Kidney glomerular epithelial cell (primary cell): ENCODE measurements around the gene EFL1.
"Not testable (repeated sequence)": the region's sequence is repeated elsewhere in the genome, so short reads cannot be mapped to it uniquely, and the experiment has no call there.

Experiments used
- DNase-seq: peaks from one replicate; lab custom pipeline; 2025; lab: John Stamatoyannopoulos, UW

Gene EFL1

GRCh38 chr15:82196353-82196752 is 66.2 kb downstream of the EFL1 start:
- DNase-seq: no peak

GRCh38 chr15:82195818-82196217 is 66.7 kb downstream of the EFL1 start:
- DNase-seq: not testable (repeated sequence)

- DNase-seq: not testable (repeated sequence)
Measured at GRCh38 chr15:82194488-82194887, 68.0 kb downstream of the EFL1 start.

DNA sequence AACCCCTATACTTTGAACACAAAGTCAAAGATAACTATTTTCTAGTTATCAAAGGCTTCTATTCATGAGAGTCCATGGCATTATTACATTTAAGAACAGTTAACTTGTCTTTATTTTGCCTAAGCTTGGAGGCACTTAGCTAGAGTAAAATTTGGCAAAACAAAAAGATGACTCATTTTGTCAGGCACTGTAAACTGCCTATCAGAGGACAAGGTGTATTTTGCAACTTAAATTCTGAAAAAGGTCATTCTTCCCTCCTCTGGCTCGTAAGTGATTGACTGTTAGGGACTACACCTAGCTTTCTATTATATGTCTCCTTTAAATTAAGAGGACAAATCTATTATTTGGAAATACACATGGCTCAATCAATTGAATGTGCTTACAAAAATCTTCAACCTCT is 69.1 kb downstream of the EFL1 start:
- not testable (repeated sequence) for DNase-seq

GRCh38 chr15:82192394-82192793 is 70.1 kb downstream of the EFL1 start:
- DNase-seq: not testable (repeated sequence)

GRCh38 chr15:82186719-82187406 is 75.7 kb downstream of the EFL1 start:
- DNase-seq: no peak

- no peak for DNase-seq
Measured at GRCh38 chr15:82186161-82186560, 76.4 kb downstream of the EFL1 start.

DNA sequence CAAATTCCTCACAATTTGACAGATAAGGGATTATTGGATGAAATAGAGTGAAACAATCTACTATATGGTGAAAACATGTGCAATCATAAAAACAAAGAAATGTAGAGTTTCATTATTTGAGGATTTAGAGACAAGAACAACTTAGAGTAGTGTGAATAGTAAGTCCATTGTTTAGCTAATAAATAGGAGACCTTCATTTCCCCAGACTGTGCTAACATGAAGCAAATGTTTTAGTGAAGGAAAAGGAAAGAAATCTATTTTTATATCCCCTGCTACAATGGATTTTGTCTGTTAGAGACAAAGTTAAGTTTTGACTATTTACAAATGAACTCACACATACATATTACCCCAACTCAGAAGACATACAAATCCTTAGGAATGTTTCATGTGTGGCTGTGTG is 77.8 kb downstream of the EFL1 start:
- no peak for DNase-seq

DNA sequence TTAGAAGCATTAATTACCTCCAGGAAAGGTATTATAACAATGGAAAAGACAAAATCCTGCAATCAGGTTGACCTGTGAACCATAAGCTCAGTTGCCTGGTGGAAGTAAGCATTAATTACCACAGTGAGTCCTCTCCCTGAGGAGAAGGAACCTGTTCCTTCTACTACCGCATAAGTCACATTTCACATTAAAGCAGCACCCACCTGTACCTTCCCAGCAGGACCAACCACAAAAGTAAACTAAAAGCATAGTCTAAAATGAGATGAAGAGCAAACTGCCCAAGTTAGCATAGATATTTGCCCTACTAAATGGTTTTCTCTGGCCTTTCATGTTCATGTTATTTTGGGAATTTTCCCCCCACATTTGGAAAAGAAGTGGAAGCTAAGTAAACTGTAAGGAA is 78.2 kb downstream of the EFL1 start:
- no peak for DNase-seq

DNA sequence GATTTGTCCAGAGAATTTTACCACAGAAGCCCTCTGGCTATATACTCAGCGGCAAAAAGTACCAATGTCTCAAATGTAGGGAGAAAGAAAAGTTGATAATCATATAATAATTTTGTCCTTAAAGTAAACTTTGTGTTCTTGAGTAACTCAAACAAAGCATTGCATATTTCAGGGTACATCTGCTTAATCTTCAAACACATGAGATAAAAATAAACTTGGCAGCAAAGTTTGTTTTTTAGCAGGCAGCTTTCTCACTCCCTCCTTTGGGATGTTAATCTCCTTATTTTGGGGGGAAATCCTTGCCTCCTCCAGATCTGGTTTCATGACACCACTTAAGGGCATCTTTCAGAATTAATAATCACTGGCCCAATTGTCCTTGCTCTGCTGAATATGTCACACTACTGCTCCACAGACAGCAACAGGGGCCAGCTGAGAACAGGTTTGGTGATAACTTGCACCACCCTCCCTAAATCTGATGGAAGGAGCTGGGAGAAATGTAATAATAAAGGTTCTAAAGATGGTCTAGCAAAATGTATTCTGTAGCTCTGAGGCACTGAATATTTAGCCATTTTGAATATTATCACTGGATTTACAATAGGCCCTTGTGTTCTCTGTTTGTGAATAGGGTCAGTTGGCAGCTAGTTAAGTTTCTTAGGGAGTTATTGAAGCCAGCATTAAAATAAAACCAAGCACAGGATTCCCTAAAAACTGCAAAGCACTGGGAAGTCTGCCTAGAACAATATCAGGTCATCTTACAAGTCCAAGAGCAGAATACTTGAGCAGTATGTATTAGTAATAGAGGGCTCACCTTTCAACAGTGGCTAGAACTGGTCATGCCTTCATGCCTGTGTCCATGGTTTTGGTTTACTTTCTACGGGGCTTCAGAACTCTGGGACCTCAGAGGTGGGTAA is 79.2 kb downstream of the EFL1 start:
- peak; percentile 72 for DNase-seq

GRCh38 chr15:82181371-82181770 is 81.2 kb downstream of the EFL1 start:
- DNase-seq: no peak

- DNase-seq: peak; percentile 61
Measured at GRCh38 chr15:82178061-82178460, 84.5 kb downstream of the EFL1 start.

DNA sequence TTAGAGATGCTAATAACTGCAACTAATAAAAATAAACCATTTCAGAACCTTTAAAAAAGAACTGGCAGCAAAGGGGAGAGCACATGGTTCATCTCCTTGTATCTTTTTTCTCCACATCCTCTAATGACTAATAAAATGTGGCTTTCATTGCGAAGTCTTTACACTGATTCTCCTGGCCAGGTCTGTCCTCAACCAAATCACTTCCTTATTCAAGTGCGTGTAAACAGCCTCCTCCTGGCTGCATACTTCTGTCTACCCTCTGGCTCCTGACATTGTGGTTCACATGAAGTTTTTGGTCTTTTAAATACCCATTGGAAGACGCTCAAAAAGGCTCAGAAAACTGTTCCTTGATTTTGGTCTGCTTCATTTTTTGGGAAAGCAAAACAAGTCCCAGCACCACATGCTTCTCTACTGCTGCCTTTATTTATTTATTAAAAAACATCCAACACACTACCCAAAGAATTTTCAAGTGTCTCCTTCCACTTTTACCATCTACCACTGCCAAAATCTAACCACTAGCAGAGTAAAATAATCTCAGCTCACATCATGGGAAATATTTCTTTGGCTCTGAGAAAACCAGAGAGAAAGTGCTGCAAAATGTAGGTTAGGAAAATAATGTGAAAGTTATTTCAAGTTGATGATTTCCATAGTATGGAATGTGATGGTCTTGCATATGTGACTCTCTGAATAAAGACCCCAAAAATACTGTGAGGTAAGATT is 85.1 kb downstream of the EFL1 start:
- no peak for DNase-seq

- no peak for DNase-seq
Measured at GRCh38 chr15:82176542-82176941, 86.0 kb downstream of the EFL1 start.

DNA sequence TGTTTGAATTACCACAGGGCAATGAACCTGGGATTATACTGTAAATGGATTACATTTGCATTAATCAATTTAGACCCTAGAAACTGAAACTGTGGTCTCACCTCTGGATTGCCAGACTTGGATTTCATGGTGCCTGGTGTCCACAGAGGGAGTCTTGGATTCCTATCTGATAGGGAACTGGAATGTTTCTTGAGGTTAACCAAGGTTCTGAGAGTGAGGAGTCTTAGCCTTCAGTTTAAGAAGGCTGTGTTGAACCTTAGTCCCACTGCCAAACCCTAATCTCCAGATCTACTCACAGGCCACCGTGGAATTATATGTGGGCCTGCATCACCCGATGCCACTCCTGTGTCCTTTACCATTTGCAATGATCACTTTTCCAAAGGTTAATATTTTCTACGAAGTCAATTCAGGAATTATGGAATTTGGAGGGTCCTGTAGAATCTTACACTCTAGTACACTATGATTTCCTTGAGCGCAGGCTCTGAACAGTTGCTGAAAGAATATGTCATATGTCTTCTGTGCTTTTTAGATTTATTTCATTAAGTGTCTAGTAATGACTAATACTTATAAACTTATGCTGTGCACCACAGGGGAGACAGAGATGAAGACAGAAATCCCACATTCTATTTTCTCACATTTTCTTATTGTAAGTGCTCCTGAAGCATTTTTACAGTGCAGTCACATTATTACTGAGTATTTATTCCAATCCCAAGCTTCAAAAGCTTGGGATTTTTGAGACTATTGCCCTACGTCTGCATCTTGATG is 87.9 kb downstream of the EFL1 start:
- no peak for DNase-seq

GRCh38 chr15:82173108-82173507 is 89.4 kb downstream of the EFL1 start:
- no peak for DNase-seq

DNA sequence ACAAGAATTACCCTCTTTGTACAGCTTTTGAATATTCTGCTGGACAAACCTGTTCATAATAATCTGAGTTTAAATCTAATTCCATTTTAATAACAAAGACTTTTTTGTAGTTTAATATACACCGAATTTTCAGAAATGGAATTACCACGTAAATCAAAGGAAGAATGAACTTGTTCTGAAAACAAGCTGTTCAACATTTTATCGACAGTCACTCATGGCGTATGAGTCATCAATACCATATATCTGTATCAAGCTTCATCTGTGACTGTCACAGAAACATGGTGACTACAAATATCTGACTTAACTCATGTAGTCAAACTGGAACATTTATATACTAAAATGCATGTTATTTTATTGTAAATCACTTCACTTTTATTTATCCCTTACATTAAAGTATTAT is 90.0 kb downstream of the EFL1 start:
- DNase-seq: no peak

DNA sequence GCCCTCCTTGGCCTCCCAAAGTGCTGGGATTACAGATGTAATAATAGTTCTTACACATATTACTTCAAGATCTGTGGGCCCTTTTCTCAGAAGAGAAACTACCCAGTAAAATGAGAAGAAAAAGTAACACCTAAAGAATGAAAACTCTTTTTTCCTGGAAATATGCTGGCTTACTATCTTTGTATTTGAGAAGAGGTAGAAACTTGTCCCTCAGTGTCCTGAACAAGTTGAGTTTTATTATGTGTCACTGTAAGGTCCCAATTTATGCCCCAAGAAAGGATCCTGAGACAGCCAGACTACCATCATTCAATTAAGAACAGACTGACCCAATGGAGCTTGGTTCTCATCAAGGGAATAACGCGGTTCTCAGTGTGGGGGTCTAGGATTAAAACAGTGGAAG is 93.8 kb downstream of the EFL1 start:
- DNase-seq: no peak

- DNase-seq: no peak
Measured at GRCh38 chr15:82168296-82168695, 94.2 kb downstream of the EFL1 start.

- DNase-seq: no peak
Measured at GRCh38 chr15:82165948-82166376, 96.6 kb downstream of the EFL1 start.

- peak; percentile 74 for DNase-seq
Measured at GRCh38 chr15:82159922-82160321, 102.6 kb downstream of the EFL1 start.

DNA sequence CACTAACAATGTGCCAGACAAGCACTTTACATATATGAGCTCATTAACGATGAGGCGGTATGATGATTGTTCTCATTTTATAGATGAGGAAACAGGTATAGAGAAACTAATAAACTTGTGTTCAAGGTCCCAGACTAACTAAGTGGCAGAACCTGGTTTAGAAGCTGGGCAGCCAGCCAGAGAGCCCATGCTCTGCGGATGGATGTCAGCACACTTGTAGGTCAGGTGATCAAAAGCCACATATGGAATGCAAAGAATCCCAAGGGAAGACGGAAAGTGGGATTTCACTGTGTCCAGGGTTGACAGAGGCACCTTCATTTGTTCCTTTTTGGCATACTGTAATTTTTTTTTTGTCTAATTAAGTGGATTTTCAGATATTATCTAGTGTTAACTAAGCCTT is 103.7 kb downstream of the EFL1 start:
- no peak for DNase-seq
